SK-N-SH (cell line): ENCODE measurements around the gene GAS7.

Source experiments
- CTCF ChIP-seq: fragments of 200-600 bp; sonication (generic); IDR thresholded peaks from 2 replicates; pipeline ENCODE4 v1.6.1; 2017; ENCODE audit warnings: antibody characterized with exemption, mild to moderate bottlenecking, moderate library complexity
- EP300 ChIP-seq, 2 experiments: IDR thresholded peaks; 2 replicates each; pipeline versions ENCODE4 v1.4.0 to v1.6.1; 2012; ENCODE audit warnings: borderline replicate concordance in 1 of 2, low read depth in 1 of 2, low read length in 1 of 2
- FOSL2 ChIP-seq: IDR thresholded peaks from 2 replicates; pipeline ENCODE4 v1.4.0; 2012; ENCODE audit warnings: low read depth, mild to moderate bottlenecking, moderate library complexity, borderline replicate concordance
- FOXJ3 ChIP-seq: sonication (generic); formaldehyde crosslinking; IDR thresholded peaks from 2 replicates; pipeline ENCODE4 v1.5.1; 2020; ENCODE audit warnings: mild to moderate bottlenecking, missing genetic modification reagents
- GABPA ChIP-seq: IDR thresholded peaks from 2 replicates; pipeline ENCODE4 v1.4.0; 2012; ENCODE audit warnings: low read depth, mild to moderate bottlenecking
- IRF3 ChIP-seq: fragments of 150-350 bp; IDR thresholded peaks from 2 replicates; pipeline ENCODE4 v1.6.1; 2016; ENCODE audit warnings: mild to moderate bottlenecking, low read depth, low read length
- MXI1 ChIP-seq: IDR thresholded peaks from 2 replicates; pipeline ENCODE4 v1.6.1; 2012; ENCODE audit warnings: mild to moderate bottlenecking, low read depth, low read length, improper control_type of control experiment
- POLR2AphosphoS5 ChIP-seq: IDR thresholded peaks from 2 replicates; pipeline ENCODE4 v1.6.1; 2012; ENCODE audit warnings: low read depth, low read length
- SMC3 ChIP-seq: IDR thresholded peaks from 2 replicates; pipeline ENCODE4 v1.6.1; 2012; ENCODE audit warnings: low read depth, low read length, improper control_type of control experiment

DNA sequence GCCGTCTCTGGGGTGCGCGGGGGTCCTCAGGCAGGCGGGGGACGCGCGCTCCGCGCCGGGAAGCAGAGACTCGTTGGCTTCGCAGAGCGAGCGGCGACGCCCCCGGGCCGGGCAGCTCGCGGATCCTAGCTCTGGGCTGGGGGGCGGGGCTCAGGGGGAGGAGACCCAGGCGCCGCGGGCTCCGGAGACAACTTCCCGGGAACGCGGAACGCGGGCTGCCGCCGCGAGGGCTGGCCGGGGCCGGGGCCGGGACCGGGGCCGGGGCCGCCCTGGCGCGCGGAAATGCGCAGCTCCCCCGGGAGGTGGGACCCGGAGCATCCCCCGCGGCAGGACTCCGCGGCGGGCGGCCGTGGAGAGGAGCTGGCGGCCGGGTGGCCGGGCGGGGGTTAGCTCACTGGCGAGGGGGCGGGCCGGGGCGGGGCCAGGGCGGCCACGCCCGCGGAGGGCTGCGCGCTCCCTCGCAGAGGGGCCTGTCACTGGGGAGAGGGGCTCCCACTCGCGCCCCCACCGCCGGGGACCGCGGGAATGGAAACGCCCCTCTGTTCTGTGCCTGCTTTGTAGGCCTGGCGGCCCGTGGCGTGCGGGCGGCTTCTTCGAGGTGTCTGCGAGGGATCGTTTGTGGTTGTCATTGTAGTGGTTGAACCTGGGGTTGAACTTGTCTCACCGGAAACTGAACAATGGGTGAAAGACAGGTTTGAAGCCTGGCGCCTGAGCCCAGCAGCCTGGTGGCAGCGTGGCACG, at the start of gene GAS7:
- TF ChIP-seq CTCF: no peak
- no peak for TF ChIP-seq FOSL2
- TF ChIP-seq EP300 (IDR thresholded peaks at IDR 0.05; ENCODE audit: borderline replicate concordance in 1 of 2, low read depth in 1 of 2, low read length in 1 of 2): no peak
- no peak for TF ChIP-seq FOXJ3
- TF ChIP-seq POLR2AphosphoS5: no peak
- no peak for TF ChIP-seq SMC3
- no peak for TF ChIP-seq IRF3
- no peak for TF ChIP-seq GABPA
- no peak for TF ChIP-seq MXI1
